ENCODE measurements around the gene CAB39L.

CAB39L gene

DNA sequence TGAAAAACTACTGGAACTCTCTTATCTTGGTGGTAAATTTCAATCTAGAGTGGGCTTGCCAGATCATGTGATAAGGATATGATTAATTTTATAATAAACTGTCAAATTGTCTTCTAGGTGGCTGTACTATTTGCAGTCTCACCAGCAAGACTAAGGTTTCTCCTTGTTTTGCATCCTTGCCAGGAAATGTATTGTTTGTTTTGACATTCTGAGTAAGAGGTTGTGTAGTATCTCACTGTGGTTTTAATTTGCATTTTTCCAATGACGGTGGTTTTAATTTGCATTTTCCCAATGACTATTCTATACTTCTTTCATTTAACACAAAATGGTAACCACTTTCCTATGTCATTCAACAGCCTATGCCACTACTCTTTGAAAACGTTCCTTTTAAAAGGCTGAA, 2.0 kb downstream of the CAB39L start:
- no peak for DNase-seq (ENCODE audit: low read depth in 3 of 3)

GRCh38 chr13:49441312-49441711, 2.6 kb downstream of the CAB39L start:
- DNase-seq (ENCODE audit: low read depth in 3 of 3), result no peak

DNA sequence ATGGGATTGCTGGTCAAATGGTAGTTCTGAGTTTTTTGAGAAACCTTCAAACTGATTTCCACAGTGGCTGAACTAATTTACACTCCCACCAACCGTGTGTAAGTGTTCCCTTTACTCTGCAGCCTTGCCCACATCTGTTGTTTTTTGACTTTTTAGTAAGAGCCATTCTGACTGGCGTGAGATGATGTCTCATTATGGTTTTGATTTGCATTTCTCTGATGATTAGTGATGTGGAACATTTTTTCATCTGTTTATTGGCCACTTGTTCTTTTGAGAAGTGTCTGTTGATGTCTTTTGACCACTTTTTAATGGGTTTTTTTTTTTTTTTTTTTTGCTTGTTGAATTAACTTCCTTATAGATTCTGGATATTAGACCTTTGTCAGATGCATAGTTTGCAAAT, 4.3 kb downstream of the CAB39L start:
- no peak for DNase-seq (ENCODE audit: low read depth in 3 of 3)

GRCh38 chr13:49437705-49438104, 6.2 kb downstream of the CAB39L start:
- DNase-seq (ENCODE audit: low read depth in 3 of 3), result no peak

DNA sequence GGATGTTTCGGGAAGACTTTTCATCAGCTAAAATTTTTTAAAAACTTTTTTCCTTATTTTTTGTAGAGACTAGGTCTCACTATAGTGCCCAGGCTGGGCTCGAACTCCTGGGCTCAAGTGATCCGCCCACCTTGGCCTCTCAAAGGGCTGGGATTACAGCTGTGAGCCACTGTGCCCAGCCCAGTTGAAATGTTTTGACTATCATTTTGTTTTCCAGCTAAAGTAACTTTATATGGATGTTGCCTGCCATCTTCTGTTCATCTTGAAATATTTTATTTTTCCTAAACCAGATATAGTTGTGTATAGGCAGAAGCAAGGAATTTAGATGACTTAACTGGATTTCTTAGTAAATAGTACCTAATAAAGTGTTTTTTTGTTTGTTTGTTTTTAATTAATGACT, 7.0 kb downstream of the CAB39L start:
- DNase-seq (ENCODE audit: low read depth in 3 of 3), result no peak

GRCh38 chr13:49435992-49436391, 7.9 kb downstream of the CAB39L start:
- no peak for DNase-seq (ENCODE audit: low read depth in 3 of 3)

GRCh38 chr13:49429121-49429520, 14.7 kb downstream of the CAB39L start:
- DNase-seq (ENCODE audit: low read depth in 3 of 3), result no peak

- DNase-seq (ENCODE audit: low read depth in 3 of 3), result no peak
These were observed 15.7 kb downstream of the CAB39L start for GRCh38 chr13:49428041-49428763.

GRCh38 chr13:49424011-49424560, 19.8 kb downstream of the CAB39L start:
- DNase-seq (ENCODE audit: low read depth in 3 of 3), result no peak

GRCh38 chr13:49421391-49421790, 22.5 kb downstream of the CAB39L start:
- DNase-seq (ENCODE audit: low read depth in 3 of 3), result no peak

DNA sequence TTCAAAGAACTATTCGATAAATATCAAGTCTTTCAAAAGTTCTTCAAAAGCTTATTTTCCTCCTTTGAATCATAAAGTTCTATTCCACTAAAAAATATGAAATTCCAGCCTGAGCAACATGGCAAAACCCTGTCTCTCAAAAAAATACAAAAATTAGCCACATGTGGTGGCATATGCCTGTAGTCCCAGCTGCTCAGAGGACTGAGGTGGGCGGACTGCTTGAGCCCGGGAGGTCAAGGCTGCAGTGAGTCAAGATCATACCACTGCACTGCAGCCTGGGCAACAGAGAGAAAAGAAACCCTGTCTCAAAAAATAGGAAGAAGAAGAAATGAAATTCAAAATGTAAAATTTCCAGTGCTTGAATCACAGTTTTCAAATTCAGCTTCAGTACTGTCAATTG, 24.6 kb downstream of the CAB39L start:
- no peak for DNase-seq (ENCODE audit: low read depth in 3 of 3)

DNA sequence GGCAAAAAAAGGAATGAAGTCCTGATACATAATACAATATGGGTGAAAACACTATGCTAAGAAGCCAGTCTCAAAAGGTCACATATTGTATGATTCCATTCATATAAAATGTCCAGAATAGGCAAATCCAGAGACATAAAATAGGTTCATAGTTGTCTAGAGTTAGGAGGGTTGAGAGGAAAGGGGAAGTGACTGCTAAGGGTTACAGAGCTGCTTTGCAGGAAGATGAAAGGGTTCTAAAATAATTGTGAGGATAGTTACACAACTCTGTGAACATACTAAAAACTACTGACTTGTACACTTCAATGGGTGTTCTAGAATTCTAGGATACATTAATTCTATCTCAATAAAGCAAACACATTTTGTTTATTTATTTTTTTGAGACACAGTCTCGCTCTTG, 25.7 kb downstream of the CAB39L start:
- no peak for DNase-seq (ENCODE audit: low read depth in 3 of 3)

- DNase-seq (ENCODE audit: low read depth in 3 of 3), result no peak
These were observed 26.7 kb downstream of the CAB39L start for GRCh38 chr13:49417161-49417560.

GRCh38 chr13:49412749-49413148, 31.1 kb downstream of the CAB39L start:
- DNase-seq (ENCODE audit: low read depth in 3 of 3), result no peak

- no peak for DNase-seq (ENCODE audit: low read depth in 3 of 3)
These were observed 32.5 kb downstream of the CAB39L start for GRCh38 chr13:49411353-49411752.

- no peak for DNase-seq (ENCODE audit: low read depth in 3 of 3)
These were observed 33.4 kb downstream of the CAB39L start for GRCh38 chr13:49410477-49410876.

DNA sequence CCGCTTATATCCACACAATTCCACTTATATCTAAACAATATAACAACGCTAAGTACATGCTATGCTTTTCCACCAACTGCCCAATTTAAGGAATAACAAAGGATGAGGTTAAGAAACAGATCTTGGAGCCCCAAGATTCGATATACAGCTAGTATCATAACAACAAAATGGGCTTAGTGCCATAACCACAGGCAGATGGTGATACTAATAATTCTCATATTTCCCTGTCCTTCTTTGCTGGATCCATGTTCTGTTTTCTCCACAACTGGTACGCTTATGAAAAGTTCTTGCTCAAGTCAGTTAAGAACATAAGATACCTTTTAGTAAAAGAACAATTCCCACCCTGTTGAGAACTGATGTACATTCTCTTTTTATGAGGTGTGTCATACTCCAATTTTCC, 33.9 kb downstream of the CAB39L start:
- DNase-seq (ENCODE audit: low read depth in 3 of 3), result no peak

DNA sequence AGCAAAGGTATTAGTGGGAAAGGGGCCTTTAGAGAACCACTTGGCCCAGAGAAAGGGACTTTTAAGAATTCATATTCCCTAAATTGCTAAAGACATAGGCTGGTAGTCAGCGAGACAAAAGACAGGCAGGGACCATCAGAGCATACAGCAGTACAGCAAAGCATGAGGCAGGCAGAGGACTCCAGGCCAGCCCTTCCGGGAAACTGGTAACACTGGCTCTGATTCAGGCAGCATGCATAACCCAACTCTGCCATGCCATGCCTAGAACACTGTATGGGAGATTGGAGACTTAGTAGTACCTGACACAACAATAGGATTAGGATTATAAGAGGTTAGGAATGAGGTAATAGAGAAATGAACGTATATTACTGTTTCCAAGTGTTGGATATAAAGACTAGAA, 34.9 kb downstream of the CAB39L start:
- DNase-seq (ENCODE audit: low read depth in 3 of 3), result no peak

DNA sequence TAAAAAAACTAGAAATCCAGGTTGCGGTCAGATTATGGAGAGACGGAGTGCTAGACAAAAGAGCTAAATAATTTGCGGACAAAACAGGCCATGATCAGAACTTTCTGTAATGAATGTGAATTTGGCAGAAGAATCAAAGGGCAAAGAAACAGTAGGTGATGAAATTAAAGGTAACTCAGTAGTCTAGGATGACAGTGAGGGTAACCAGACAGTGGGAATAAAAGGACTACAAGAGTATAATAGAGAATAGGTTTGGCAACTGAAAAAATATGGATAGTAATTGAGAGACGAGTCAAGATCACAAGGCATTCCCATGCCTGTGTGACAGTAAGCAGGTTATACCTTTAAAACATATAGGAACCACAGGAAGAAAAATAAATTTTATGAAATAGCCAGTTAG, 35.9 kb downstream of the CAB39L start:
- no peak for DNase-seq (ENCODE audit: low read depth in 3 of 3)

- no peak for DNase-seq (ENCODE audit: low read depth in 3 of 3)
These were observed 36.8 kb downstream of the CAB39L start for GRCh38 chr13:49407068-49407467.

DNA sequence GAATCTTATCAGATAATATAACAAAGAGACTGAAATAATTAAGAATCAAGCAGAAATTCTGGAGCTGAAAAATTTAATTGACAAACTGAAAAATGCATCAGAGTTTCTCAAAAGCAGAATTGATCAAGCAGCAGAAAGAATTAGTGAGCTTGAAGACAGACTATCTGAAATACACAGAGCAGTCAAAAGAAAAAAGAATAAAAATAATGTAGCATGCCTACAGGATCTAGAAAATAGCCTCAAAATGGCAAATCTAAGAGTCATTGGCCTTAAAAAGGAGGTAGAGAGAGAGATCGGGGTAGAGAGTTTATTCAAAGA, 39.2 kb downstream of the CAB39L start:
- DNase-seq (ENCODE audit: low read depth in 3 of 3), result no peak

DNA sequence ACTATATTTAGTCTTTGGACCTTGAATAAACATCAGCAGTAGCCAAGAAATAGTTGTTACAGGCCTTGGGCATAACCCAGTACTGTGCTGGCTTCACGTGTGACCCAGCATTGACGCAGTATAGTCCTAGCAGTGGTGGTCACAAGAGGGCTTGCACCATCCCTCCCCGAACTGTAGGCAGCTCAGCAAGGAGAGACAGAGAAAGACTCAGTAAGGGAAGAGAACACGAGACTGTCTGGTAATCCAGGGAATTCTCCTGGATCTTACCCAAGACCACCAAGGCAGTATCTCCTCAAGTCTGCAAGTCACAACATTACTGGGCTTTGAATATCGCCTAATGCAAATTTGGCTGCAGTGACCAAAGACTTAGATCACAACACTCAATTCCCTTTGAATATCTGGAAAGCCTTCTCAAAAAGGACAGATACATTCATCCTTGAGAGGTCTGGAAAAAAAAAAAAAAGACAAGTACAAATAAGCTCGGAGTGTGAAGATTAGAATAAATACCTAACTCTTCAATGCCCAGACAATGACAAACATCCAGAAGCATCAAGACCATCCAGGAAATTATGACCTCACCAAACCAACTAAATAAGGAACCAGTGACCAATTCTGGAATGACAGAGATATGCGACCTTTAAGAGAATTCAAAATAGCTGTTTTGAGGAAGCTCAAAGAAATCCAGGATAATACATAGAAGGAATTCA, 39.7 kb downstream of the CAB39L start:
- no peak for DNase-seq (ENCODE audit: low read depth in 3 of 3)
